ENCODE data around the gene SKI. TPM values are rescaled to one million over a fixed set of nuclear protein-coding genes. Genes with fewer than 3 reads are reported as not detected.

SKI gene
- total RNA-seq, 4 donors from 2014 or later: 60.2 to 157 (median 79.0) TPM

GRCh38 chr1:2352897-2353550 is 124.9 kb downstream of the SKI start:
- TF ChIP-seq CTCF (IDR thresholded peaks at IDR 0.05) (no peak), EP300 (IDR thresholded peaks at IDR 0.05) (no peak), POLR2AphosphoS5 (IDR thresholded peaks at IDR 0.05) (no peak), POLR2A (IDR thresholded peaks at IDR 0.05) (no peak)
- H3K36me3 ChIP-seq: peaks cover 0 to 3% of the 10 kb centered on the region in 2 donors
- ATAC-seq: no peak
- H3K9me3 ChIP-seq: no peaks in the 10 kb centered on the region
- 73% methylated on average over 6 of the region's 21 CpGs; no CpG with 5 or more reads in 1 of the 2 donors for WGBS, 2 donors (ENCODE audit: low coverage in 1 of 2)
- no peak overlapping the region for H3K4me3 ChIP-seq
- no peaks in the 10 kb centered on the region for H3K27me3 ChIP-seq
- peaks cover 0 to 23% (median 12%) of the 10 kb centered on the region in 3 donors for H3K4me1 ChIP-seq
- H3K27ac ChIP-seq: peak overlapping the region in 3 of 4 donors; percentile 43 to 66 (median 57)

- Histone ChIP-seq H3K27me3 (no peaks in the 10 kb centered on the region), H3K4me3 (no peak overlapping the region), H3K4me1 (peaks cover 0 to 23% (median 12%) of the 10 kb centered on the region in 3 donors), H3K9me3 (no peaks in the 10 kb centered on the region), H3K36me3 (peaks cover 0 to 6% of the 10 kb centered on the region in 2 donors), H3K27ac (peak overlapping the region in 3 of 4 donors; percentile 43 to 66 (median 57))
- WGBS, 2 donors (ENCODE audit: low coverage in 1 of 2): 79 to 96% methylated on average over 5 to 14 of the region's 28 CpGs
- TF ChIP-seq POLR2AphosphoS5 (IDR thresholded peaks at IDR 0.05) (no peak), POLR2A (IDR thresholded peaks at IDR 0.05) (no peak), EP300 (IDR thresholded peaks at IDR 0.05) (no peak), CTCF (IDR thresholded peaks at IDR 0.05) (no peak)
- ATAC-seq: no peak
These were observed 125.7 kb downstream of the SKI start for GRCh38 chr1:2353551-2354438.

GRCh38 chr1:2354511-2355372 is 126.6 kb downstream of the SKI start:
- peaks cover 0 to 25% (median 12%) of the 10 kb centered on the region in 3 donors for H3K4me1 ChIP-seq
- ATAC-seq: peak; percentile 34
- no peak overlapping the region for H3K4me3 ChIP-seq
- 38% methylated on average over 4 of the region's 38 CpGs; no CpG with 5 or more reads in 1 of the 2 donors for WGBS, 2 donors (ENCODE audit: low coverage in 1 of 2)
- no peaks in the 10 kb centered on the region for H3K27me3 ChIP-seq
- H3K9me3 ChIP-seq: no peaks in the 10 kb centered on the region
- peaks cover 0 to 6% of the 10 kb centered on the region in 2 donors for H3K36me3 ChIP-seq
- peak overlapping the region in 3 of 4 donors; percentile 31 to 60 (median 48) for H3K27ac ChIP-seq
- TF ChIP-seq EP300 (IDR thresholded peaks at IDR 0.05) (no peak), CTCF (IDR thresholded peaks at IDR 0.05) (no peak), POLR2AphosphoS5 (IDR thresholded peaks at IDR 0.05) (no peak), POLR2A (IDR thresholded peaks at IDR 0.05) (no peak)

GRCh38 chr1:2355373-2356261 is 127.5 kb downstream of the SKI start:
- peak overlapping the region in 3 of 4 donors; percentile 31 to 60 (median 48) for H3K27ac ChIP-seq
- no peaks in the 10 kb centered on the region for H3K9me3 ChIP-seq
- 90 to 100% methylated on average over 1 to 7 of the region's 28 CpGs for WGBS, 2 donors (ENCODE audit: low coverage in 1 of 2)
- peaks cover 0 to 6% of the 10 kb centered on the region in 2 donors for H3K36me3 ChIP-seq
- peaks cover 0 to 34% (median 16%) of the 10 kb centered on the region in 3 donors for H3K4me1 ChIP-seq
- no peak overlapping the region for H3K4me3 ChIP-seq
- no peaks in the 10 kb centered on the region for H3K27me3 ChIP-seq
- TF ChIP-seq POLR2AphosphoS5 (IDR thresholded peaks at IDR 0.05): no peak
- no peak for TF ChIP-seq POLR2A (IDR thresholded peaks at IDR 0.05)
- no peak for TF ChIP-seq EP300 (IDR thresholded peaks at IDR 0.05)
- no peak for TF ChIP-seq CTCF (IDR thresholded peaks at IDR 0.05)
- no peak for ATAC-seq
